K562 treated with DMSO at 1 percent for 24 hours (cell line): ENCODE data around the gene APOB. TPM values are rescaled to one million over a fixed set of nuclear protein-coding genes. Genes with fewer than 3 reads are reported as not detected.

ENCODE experiments used
- total RNA-seq: library from RNA; unstranded; fragments of 300-600 nt; gene quantifications from 2 replicates; pipeline ENCODE4 v1.2.3, GENCODE V29; 2022; ENCODE audit warnings: low read depth; ENCODE audit not compliant: insufficient read depth

APOB gene
- total RNA-seq: not detected in 2 replicates

GRCh38 chr2:21043744-21044532, at the start of gene APOB:
Gene APOB, minus strand, starts transcription at chr2:21044073. Its CDS starts 128 bp downstream, at chr2:21043945.

Other genes starting within 250 kb of the APOB start
- gene LDAH, start 221.0 kb downstream of the APOB start, total RNA-seq: 13.5 and 14.0 TPM in 2 replicates
- gene TDRD15, start 79.9 kb upstream of the APOB start, total RNA-seq: 0.20 and 0.25 TPM in 2 replicates